DMS114 treated with DMSO at 0.1 percent for 48 hours (cell line): ENCODE measurements around the gene WWC1.

Experiments used
- DNase-seq: peaks from one replicate; lab custom pipeline; 2025; ENCODE audit not compliant: unreplicated experiment; lab: John Stamatoyannopoulos, UW

WWC1 gene

GRCh38 chr5:168404365-168404764 is 112.9 kb downstream of the WWC1 start:
- no peak for DNase-seq

DNA sequence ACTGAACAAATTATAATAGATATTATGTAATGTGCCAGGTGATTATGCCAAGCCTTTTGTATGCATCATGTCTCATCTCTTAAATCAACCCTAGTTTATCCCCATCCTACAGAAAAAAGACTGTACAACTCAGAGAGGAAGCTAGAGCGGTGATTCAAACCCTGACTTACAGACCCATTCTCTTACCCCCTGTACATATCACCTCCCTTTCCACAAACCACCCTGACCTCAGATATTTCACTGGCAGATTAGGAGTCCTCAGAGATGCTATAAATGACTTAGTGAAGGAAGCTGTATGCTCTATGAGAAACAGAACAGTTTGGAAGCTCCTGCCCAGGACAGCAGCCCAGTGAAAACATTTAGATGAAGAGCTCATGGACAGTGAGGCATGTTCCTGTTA is 115.8 kb downstream of the WWC1 start:
- no peak for DNase-seq

GRCh38 chr5:168408561-168409305 is 117.3 kb downstream of the WWC1 start:
- DNase-seq: no peak

- DNase-seq: no peak
These were observed 118.4 kb downstream of the WWC1 start for GRCh38 chr5:168409591-168410458.

- DNase-seq: no peak
These were observed 120.4 kb downstream of the WWC1 start for GRCh38 chr5:168411871-168412270.

DNA sequence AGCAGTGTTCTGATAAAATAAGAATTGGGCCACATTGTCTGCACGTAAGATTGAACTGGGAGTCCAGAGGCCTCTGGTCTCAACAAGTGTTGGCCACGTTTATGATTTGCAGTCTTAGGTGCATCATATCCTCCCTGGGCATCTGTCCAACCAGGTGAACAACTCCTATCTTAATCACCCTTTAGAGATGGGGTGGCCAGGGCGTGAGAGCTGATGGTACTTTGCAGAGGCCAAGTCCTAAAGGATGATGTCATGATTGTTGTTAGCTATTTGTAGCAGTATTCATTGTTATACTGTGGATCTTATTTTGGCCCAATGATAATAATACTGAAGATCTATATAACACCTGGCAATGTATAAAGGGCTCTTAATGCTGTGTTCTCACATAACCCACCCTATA is 121.6 kb downstream of the WWC1 start:
- DNase-seq: no peak

DNA sequence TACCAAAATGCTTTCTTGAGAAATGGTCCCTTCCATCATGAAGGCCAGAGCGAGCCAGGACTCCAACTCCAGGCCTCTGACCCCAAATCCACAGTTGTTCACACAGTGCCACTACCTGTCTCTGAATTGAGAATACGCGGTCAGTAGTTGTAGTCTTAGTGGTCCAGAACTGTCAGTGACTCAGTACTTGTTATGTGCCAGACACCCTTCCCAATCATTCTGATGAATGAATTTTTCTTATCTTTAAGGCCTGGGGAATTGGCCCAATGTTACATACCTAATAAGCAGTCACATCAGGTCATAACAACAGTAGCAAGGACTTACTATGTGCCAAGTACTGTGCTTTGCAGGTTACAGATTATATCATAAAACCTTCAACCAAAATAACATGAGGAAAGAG is 122.2 kb downstream of the WWC1 start:
- no peak for DNase-seq

DNA sequence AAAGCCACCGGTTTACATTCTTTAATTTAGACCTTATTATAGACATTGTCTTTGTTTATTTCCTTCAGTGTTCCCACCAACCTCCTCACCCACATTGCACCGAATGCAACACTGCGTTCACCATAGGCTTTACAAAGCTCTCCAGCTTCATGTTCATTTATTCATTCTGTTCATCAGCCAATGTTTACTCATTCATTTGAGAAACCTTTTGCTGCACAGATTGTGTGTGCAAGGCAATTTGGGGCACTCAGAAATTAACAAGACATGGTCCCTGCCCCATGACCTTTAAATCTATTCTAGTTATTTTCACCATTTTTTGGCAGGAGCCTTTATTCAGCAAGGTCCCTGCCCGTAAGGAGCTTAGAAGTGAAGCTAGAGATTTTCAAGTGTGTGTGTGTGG is 124.0 kb downstream of the WWC1 start:
- no peak for DNase-seq

GRCh38 chr5:168415971-168416370 is 124.5 kb downstream of the WWC1 start:
- DNase-seq: no peak

DNA sequence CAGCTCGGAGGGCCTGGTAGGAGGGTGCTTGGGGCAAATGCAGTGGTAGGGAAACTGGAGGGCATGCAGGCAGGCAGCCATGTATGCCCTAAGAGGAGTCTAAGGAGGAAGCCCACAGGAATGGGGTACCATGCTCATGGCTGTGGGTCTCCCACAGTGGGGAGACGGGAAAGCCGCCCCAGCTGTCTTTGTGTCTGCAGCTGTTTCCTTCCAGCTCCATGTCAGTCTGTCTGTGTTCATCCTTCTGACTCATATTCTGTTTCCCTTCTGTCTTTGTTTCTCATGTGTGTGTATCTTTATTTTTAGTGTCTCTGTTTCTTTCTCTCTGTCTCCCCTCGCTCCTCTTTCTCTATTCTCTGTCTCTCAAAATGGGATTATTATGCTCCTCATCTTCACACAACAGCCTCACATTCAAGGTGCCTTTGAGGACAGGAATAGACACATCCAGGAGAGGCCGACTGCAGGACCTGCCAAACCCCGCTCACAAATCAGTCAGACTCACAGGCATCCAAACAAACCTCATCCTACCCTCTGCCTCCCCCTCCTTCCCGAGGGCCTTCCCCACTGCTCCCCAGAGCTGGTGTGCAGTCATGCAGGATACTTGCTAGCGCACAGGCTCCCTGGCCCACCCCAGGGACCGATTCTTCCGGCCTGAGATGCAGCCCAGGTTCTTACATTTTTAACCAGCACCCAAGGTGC is 126.4 kb downstream of the WWC1 start:
- DNase-seq: no peak

- no peak for DNase-seq
These were observed 129.0 kb downstream of the WWC1 start for GRCh38 chr5:168420461-168420860.

GRCh38 chr5:168422431-168422830 is 131.0 kb downstream of the WWC1 start:
- no peak for DNase-seq

DNA sequence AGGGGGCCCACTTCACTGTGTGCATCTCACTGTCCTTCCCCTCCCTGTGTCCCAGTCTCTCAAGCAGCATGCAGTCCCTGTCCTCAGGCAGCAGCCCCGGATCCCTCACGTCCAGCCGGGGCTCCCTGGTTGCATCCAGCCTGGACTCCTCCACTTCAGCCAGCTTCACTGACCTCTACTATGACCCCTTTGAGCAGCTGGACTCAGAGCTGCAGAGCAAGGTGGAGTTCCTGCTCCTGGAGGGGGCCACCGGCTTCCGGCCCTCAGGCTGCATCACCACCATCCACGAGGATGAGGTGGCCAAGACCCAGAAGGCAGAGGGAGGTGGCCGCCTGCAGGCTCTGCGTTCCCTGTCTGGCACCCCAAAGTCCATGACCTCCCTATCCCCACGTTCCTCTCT is 132.0 kb downstream of the WWC1 start:
- DNase-seq: no peak

DNA sequence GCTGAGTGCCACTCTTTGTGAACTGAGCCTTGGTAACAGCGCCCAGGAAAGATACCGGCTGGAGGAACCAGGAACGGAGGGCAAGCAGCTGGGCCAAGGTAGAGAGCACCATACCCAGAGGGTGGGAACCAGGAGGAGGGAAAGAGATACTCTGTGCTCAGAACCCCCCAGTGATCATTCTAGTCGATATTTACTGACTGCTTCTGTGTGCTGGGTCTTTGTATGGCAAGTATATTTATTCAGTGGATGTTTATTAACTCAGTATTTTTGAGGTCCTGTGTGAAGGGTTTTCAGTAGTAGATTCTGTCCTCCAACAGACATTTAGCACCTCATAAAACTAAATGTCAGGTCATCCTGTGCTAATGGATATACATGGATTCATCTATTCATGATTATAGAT is 132.5 kb downstream of the WWC1 start:
- no peak for DNase-seq

DNA sequence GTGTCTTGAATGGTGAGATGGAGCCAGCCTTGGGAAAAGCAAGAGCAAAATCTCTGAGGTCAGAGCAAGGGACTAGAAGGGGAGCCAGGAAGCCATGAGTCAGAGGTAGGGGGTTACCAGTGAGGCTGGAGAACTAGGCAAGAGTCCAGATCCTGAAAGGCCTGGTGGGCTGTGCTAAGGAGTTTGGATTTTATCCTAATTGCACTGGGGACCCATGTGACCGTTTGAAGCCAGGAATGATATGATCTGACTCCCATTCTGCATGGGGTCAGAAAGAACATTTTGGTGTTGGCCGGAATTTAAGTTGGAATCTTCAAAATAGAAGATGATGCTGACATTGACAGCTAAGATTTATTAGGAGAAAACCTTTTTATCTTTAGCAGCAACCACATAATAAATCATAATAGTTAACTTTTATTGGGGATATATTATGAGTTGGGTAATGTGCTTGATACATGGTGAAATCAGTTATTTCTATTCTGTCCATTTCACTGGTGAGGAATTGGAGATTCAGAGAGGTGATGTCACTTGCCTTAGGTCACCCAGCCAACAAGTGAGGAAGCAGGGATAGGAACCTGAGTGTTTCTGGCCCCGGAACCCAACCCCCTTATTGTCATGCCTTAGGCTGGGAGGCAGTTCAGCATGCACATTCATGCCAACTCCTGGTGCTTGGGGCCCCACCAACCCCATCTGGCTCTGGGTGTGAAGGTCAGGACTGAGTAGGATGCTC is 133.3 kb downstream of the WWC1 start:
- DNase-seq: no peak

DNA sequence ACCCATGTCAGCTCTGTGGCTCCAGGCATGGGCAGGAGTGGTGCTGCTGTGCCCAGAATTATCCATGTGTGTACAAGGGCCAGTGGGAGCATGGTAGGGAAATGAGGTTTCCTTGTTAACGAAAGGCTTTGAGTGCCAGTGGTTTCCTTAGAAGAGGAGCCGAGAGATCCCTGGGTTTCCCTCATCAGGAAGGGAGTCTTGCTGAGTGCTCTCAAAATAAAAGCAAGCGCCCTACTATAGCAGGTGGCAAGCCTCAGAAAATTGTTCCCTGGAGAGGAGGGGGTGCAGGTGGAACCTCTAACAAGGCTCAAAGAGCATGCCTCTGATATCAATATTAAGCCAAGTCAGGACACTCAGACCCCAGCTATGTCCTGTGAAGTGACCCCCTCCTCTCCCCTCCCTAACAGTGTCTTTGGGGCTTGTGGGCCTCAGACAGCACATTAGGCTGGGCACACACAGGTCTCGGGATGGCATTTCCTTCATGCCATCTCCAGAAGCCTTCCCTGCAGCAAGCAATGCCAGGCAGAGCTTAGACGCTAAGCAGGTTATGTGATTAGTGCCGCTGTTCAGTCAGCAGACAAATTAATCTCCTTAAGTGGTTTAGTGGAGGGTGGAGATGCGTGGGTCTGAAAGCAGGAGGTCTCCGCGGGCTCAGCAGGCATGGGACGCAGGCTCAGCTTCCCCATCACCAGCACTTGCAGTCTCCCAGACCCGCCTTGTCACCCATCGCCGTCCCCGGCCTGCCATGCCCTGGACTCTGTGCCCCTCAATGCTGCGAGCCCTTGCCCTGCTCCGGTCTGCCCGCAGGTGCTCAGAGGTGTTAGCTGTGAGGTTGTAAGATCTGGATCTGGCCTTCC is 134.8 kb downstream of the WWC1 start:
- DNase-seq: no peak

DNA sequence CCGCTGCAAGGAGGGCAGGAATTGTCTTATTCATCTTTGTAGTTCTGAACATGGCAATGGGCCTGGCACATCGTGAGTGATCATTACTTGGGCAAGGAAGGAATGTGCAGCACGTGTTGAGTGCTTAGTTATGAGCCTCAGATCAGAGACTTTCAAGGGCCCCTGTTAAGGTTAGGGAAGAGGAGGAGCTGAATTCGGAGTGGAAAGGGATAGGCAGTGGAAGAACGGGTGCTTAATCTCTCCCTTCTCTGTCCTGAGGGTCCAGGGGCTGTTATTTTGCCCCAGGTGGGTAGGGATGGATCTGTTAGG is 135.4 kb downstream of the WWC1 start:
- DNase-seq: no peak

- DNase-seq: no peak
These were observed 135.8 kb downstream of the WWC1 start for GRCh38 chr5:168427224-168427623.

GRCh38 chr5:168428552-168428951 is 137.1 kb downstream of the WWC1 start:
- DNase-seq: no peak

DNA sequence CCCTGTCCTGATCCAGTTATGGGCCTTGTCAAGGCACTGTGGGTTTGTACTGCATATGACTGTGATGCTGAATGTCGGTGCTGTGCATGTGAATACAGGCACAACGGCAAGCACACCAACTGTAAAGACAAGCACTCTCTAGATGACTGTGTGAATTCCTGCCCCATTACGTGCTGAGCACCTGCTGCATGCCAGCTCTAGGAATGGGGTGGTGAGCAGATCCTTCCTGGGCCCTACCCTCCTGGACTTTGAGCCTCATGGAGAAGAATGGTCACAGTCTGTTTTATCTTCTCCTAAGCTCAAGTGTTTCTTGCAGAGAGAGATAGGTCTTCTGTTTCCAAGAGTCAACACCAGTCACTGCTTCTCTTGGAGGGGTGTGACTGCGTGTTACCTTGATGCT is 138.9 kb downstream of the WWC1 start:
- DNase-seq: no peak
